Astrocyte (in vitro differentiated cells and primary cell): ENCODE data around the gene FAM221B. TPM values are rescaled to one million over a fixed set of nuclear protein-coding genes. Genes with fewer than 3 reads are reported as not detected.

Experiments
- DNase-seq: peaks from one replicate; pipeline ENCODE4 v3.0.0-alpha.2; 2010; ENCODE audit warnings: low read depth
- FAIRE-seq: peaks from 2 replicates; lab custom pipeline; 2011; peaks lifted over from hg19 to GRCh38; lab: Jason Lieb, UNC
- H2AFZ ChIP-seq: 2 replicates; pipeline ENCODE4 v1.6.0; 2012; ENCODE audit warnings: low read depth, low read length, inconsistent platforms
- H3K27ac ChIP-seq: 2 replicates; pipeline ENCODE4 v1.5.1; 2011; ENCODE audit warnings: low read depth, low read length, inconsistent platforms
- H3K27me3 ChIP-seq: 2 replicates; pipeline ENCODE4 v1.6.0; 2011; ENCODE audit warnings: low read length, inconsistent platforms; ENCODE audit not compliant: insufficient read depth
- H3K36me3 ChIP-seq: 2 replicates; pipeline ENCODE4 v1.5.1; 2011; ENCODE audit warnings: low read length, inconsistent platforms; ENCODE audit not compliant: insufficient read depth
- H3K4me1 ChIP-seq: 2 replicates; pipeline ENCODE4 v1.5.1; 2011; ENCODE audit warnings: low read length, inconsistent platforms; ENCODE audit not compliant: insufficient read depth
- H3K4me2 ChIP-seq: 2 replicates; pipeline ENCODE4 v1.6.0; 2012; ENCODE audit warnings: low read length, inconsistent platforms
- H3K4me3 ChIP-seq: 2 replicates; pipeline ENCODE4 v1.5.1; 2011; ENCODE audit warnings: low read depth, mild to moderate bottlenecking, low read length, inconsistent platforms; ENCODE audit not compliant: insufficient read depth
- H3K79me2 ChIP-seq: 2 replicates; pipeline ENCODE4 v1.6.0; 2012; ENCODE audit warnings: mild to moderate bottlenecking, low read length, inconsistent platforms; ENCODE audit not compliant: insufficient read depth
- H3K9ac ChIP-seq: 2 replicates; pipeline ENCODE4 v1.6.0; 2012; ENCODE audit warnings: mild to moderate bottlenecking, low read length, inconsistent platforms
- H3K9me3 ChIP-seq: 2 replicates; pipeline ENCODE4 v1.5.1; 2012; ENCODE audit warnings: low read depth, mild to moderate bottlenecking, low read length, inconsistent platforms; ENCODE audit not compliant: insufficient read depth
- H4K20me1 ChIP-seq: 2 replicates; pipeline ENCODE4 v1.6.0; 2012; ENCODE audit warnings: low read length, inconsistent platforms; ENCODE audit not compliant: insufficient read depth
- H3K27ac Mint-ChIP-seq: one replicate; pipeline ENCODE4 v1.8.0; 2021; ENCODE audit warnings: mild to moderate bottlenecking, mixed read lengths; ENCODE audit not compliant: unreplicated experiment
- H3K27me3 Mint-ChIP-seq: one replicate; pipeline ENCODE4 v1.8.0; 2021; ENCODE audit warnings: low read depth, mixed read lengths; ENCODE audit not compliant: unreplicated experiment
- H3K36me3 Mint-ChIP-seq: one replicate; pipeline ENCODE4 v1.8.0; 2021; ENCODE audit warnings: low read depth, mixed read lengths; ENCODE audit not compliant: unreplicated experiment
- H3K4me1 Mint-ChIP-seq: one replicate; pipeline ENCODE4 v1.8.0; 2021; ENCODE audit warnings: low read depth, mixed read lengths; ENCODE audit not compliant: unreplicated experiment
- H3K4me3 Mint-ChIP-seq: one replicate; pipeline ENCODE4 v1.8.0; 2021; ENCODE audit warnings: mild to moderate bottlenecking, moderate library complexity, mixed read lengths; ENCODE audit not compliant: unreplicated experiment
- H3K9me3 Mint-ChIP-seq: one replicate; pipeline ENCODE4 v1.8.0; 2021; ENCODE audit warnings: mild to moderate bottlenecking, mixed read lengths; ENCODE audit not compliant: unreplicated experiment
- CTCF ChIP-seq: IDR thresholded peaks from 2 replicates; pipeline ENCODE4 v1.5.1; 2011; ENCODE audit warnings: low read depth, mild to moderate bottlenecking, inconsistent platforms, low read length, moderate library complexity; ENCODE audit not compliant: insufficient read depth
- EZH2 ChIP-seq: IDR thresholded peaks from 2 replicates; pipeline ENCODE4 v1.6.1; 2012; ENCODE audit warnings: mild to moderate bottlenecking, low read length, inconsistent platforms; ENCODE audit not compliant: insufficient read depth
- total RNA-seq: library from RNA; stranded (reverse); gene quantifications from 2 replicates; pipeline ENCODE4 v1.2.1, GENCODE V29; 2021

FAM221B gene
- total RNA-seq, 1 donor from 2014 or later = not detected

- H3K4me1 Mint-ChIP-seq = no peaks in the 10 kb centered on the region
- no peaks in the 10 kb centered on the region for H3K27me3 Mint-ChIP-seq
- Histone ChIP-seq H3K9me3 (no peaks in the 10 kb centered on the region), H3K79me2 (no peaks in the 10 kb centered on the region), H3K4me3 (no peak overlapping the region), H4K20me1 (no peaks in the 10 kb centered on the region), H3K36me3 (no peaks in the 10 kb centered on the region), H2AFZ (peak overlapping the region; percentile 32), H3K9ac (no peak overlapping the region), H3K4me2 (no peak overlapping the region), H3K27me3 (peaks cover 28% of the 10 kb centered on the region), H3K27ac (no peak overlapping the region), H3K4me1 (no peaks in the 10 kb centered on the region)
- DNase-seq (no peak), FAIRE-seq (no peak)
- H3K4me3 Mint-ChIP-seq = no peak overlapping the region
- H3K9me3 Mint-ChIP-seq = no peaks in the 10 kb centered on the region
- no peak overlapping the region for H3K27ac Mint-ChIP-seq
- no peaks in the 10 kb centered on the region for H3K36me3 Mint-ChIP-seq
- TF ChIP-seq EZH2 (no peak), CTCF (no peak)
Observed at GRCh38 chr9:35774907-35775635, 53.5 kb downstream of the FAM221B start.

- DNase-seq (no peak), FAIRE-seq (no peak)
- H3K27me3 ChIP-seq = peaks cover 24% of the 10 kb centered on the region
- Mint-ChIP-seq H3K9me3 (no peaks in the 10 kb centered on the region), H3K27ac (no peak overlapping the region), H3K36me3 (no peaks in the 10 kb centered on the region), H3K4me3 (no peak overlapping the region), H3K4me1 (no peaks in the 10 kb centered on the region), H3K27me3 (no peaks in the 10 kb centered on the region)
- H3K4me2 ChIP-seq = no peak overlapping the region
- no peaks in the 10 kb centered on the region for H3K9me3 ChIP-seq
- H3K36me3 ChIP-seq = no peaks in the 10 kb centered on the region
- TF ChIP-seq EZH2 = no peak
- no peak for TF ChIP-seq CTCF
- H4K20me1 ChIP-seq = no peaks in the 10 kb centered on the region
- no peaks in the 10 kb centered on the region for H3K4me1 ChIP-seq
- H3K4me3 ChIP-seq = no peak overlapping the region
- H2AFZ ChIP-seq = no peak overlapping the region
- no peak overlapping the region for H3K27ac ChIP-seq
- H3K79me2 ChIP-seq = no peaks in the 10 kb centered on the region
- H3K9ac ChIP-seq = no peak overlapping the region
Observed at GRCh38 chr9:35771943-35772342, 56.6 kb downstream of the FAM221B start.

GRCh38 chr9:35771534-35771933, 57.0 kb downstream of the FAM221B start:
- no peak for TF ChIP-seq CTCF
- TF ChIP-seq EZH2 = no peak
- Mint-ChIP-seq H3K4me1 (no peaks in the 10 kb centered on the region), H3K4me3 (no peak overlapping the region), H3K9me3 (no peaks in the 10 kb centered on the region), H3K36me3 (no peaks in the 10 kb centered on the region), H3K27ac (no peak overlapping the region), H3K27me3 (no peaks in the 10 kb centered on the region)
- no peak for FAIRE-seq
- Histone ChIP-seq H3K9me3 (no peaks in the 10 kb centered on the region), H3K27me3 (peaks cover 24% of the 10 kb centered on the region), H4K20me1 (no peaks in the 10 kb centered on the region), H2AFZ (no peak overlapping the region), H3K4me2 (no peak overlapping the region), H3K36me3 (no peaks in the 10 kb centered on the region), H3K79me2 (no peaks in the 10 kb centered on the region), H3K4me1 (no peaks in the 10 kb centered on the region), H3K4me3 (no peak overlapping the region), H3K27ac (no peak overlapping the region), H3K9ac (no peak overlapping the region)
- DNase-seq = no peak
